WI38 (cell line): ENCODE results near the gene RBP4.

ENCODE experiments used
- H3K4me3 ChIP-seq: 2 replicates; pipeline ENCODE4 v1.5.1; 2011; ENCODE audit warnings: low read depth, mild to moderate bottlenecking, control low read depth, low read length
- CTCF ChIP-seq: IDR thresholded peaks from 2 replicates; pipeline ENCODE4 v1.5.1; 2012; ENCODE audit warnings: low read depth, mild to moderate bottlenecking, control low read depth, low read length

RBP4 gene

GRCh38 chr10:93601146-93601773 is at the start of gene RBP4:
RBP4 (minus strand) TSS chr10:93601235; CDS start chr10:93601028, 207 bp downstream.
- no peak for TF ChIP-seq CTCF
- 0 out of 2 replicates have a peak within 1 kb of the TSS, but pooled peaks have one; percentile 16 for H3K4me3 ChIP-seq

GRCh38 chr10:93639791-93640190 is 38.8 kb upstream of the RBP4 start:
- TF ChIP-seq CTCF = no peak
- H3K4me3 ChIP-seq = no peak overlapping the region

GRCh38 chr10:93630625-93631557 is 29.9 kb upstream of the RBP4 start:
- H3K4me3 ChIP-seq = no peak overlapping the region
- no peak for TF ChIP-seq CTCF

- TF ChIP-seq CTCF = no peak
- H3K4me3 ChIP-seq = no peak overlapping the region
Observed at GRCh38 chr10:93629647-93630305, 28.7 kb upstream of the RBP4 start.

GRCh38 chr10:93628858-93629257 is 27.8 kb upstream of the RBP4 start:
- no peak overlapping the region for H3K4me3 ChIP-seq
- TF ChIP-seq CTCF = no peak

GRCh38 chr10:93622942-93623341 is 21.9 kb upstream of the RBP4 start:
- no peak overlapping the region for H3K4me3 ChIP-seq
- no peak for TF ChIP-seq CTCF
